CD8-positive, alpha-beta memory T cell (primary cell): ENCODE results near the gene CD86. TPM values are rescaled to one million over a fixed set of nuclear protein-coding genes. Genes with fewer than 3 reads are reported as not detected.
A peak's percentile ranks its signal among the peaks of the same experiment; 100 is the strongest.

Experiments
- CTCF ChIA-PET: fragments of 350-600 bp; sonication (Branson Sonifier 250); formaldehyde crosslinking; loops from one replicate; lab custom pipeline; 2021; ENCODE audit warnings: antibody characterized with exemption; lab: Charles Lee
- POLR2A ChIA-PET: fragments of 350-600 bp; sonication (Branson Sonifier 250); formaldehyde crosslinking; loops from one replicate; lab custom pipeline; 2021; ENCODE audit warnings: antibody characterized with exemption; lab: Charles Lee
- DNase-seq, 5 donors: peaks; one replicate each; pipeline versions ENCODE4 v3.0.0 to v3.0.0-alpha.2; 2020 to 2022; ENCODE audit warnings: mixed read lengths in 1 of 5
- H3K27ac ChIP-seq: one replicate; pipeline ENCODE4 v1.7.0; 2013; ENCODE audit warnings: low read depth, mild to moderate bottlenecking, low read length, moderate library complexity
- H3K27me3 ChIP-seq: 2 replicates; pipeline ENCODE4 v1.7.0; 2013; ENCODE audit warnings: low read length, mild to moderate bottlenecking; ENCODE audit not compliant: insufficient read depth, poor library complexity, severe bottlenecking
- H3K36me3 ChIP-seq: 2 replicates; pipeline ENCODE4 v1.7.0; 2013; ENCODE audit warnings: mild to moderate bottlenecking, low read length, moderate library complexity; ENCODE audit not compliant: insufficient read depth
- H3K4me1 ChIP-seq: 2 replicates; pipeline ENCODE4 v1.7.0; 2013; ENCODE audit warnings: mild to moderate bottlenecking, low read length, moderate library complexity; ENCODE audit not compliant: insufficient read depth
- H3K4me3 ChIP-seq: 2 replicates; pipeline ENCODE4 v1.7.0; 2013; ENCODE audit warnings: mild to moderate bottlenecking, low read length
- H3K9me3 ChIP-seq: 2 replicates; pipeline ENCODE4 v1.7.0; 2013; ENCODE audit warnings: mild to moderate bottlenecking, low read length
- H3K27ac Mint-ChIP-seq, 8 donors: one replicate each; pipeline ENCODE4 v1.8.0; 2020 to 2021; ENCODE audit warnings: mixed read lengths in 8 of 8, mild to moderate bottlenecking in 6 of 8, inconsistent platforms in 3 of 8, moderate library complexity in 3 of 8
- H3K27me3 Mint-ChIP-seq, 2 donors: one replicate each; pipeline ENCODE4 v1.8.0; 2020 to 2021; ENCODE audit warnings: mixed read lengths in 2 of 2, mild to moderate bottlenecking in 1 of 2, moderate library complexity in 1 of 2
- H3K36me3 Mint-ChIP-seq, 3 donors: one replicate each; pipeline ENCODE4 v1.8.0; 2020 to 2021; ENCODE audit warnings: mixed read lengths in 3 of 3, inconsistent platforms in 1 of 3, mild to moderate bottlenecking in 1 of 3
- H3K4me1 Mint-ChIP-seq, 3 donors: one replicate each; pipeline ENCODE4 v1.8.0; 2020 to 2021; ENCODE audit warnings: mixed read lengths in 3 of 3, inconsistent platforms in 1 of 3, mild to moderate bottlenecking in 1 of 3
- H3K4me3 Mint-ChIP-seq, 7 donors: one replicate each; pipeline ENCODE4 v1.8.0; 2020 to 2021; ENCODE audit warnings: mixed read lengths in 7 of 7, mild to moderate bottlenecking in 6 of 7, moderate library complexity in 4 of 7, inconsistent platforms in 2 of 7
- H3K9me3 Mint-ChIP-seq, 5 donors: one replicate each; pipeline ENCODE4 v1.8.0; 2020 to 2022; ENCODE audit warnings: mixed read lengths in 5 of 5, mild to moderate bottlenecking in 3 of 5, moderate library complexity in 2 of 5, inconsistent platforms in 1 of 5
- polyA plus RNA-seq: library from polyadenylated mRNA; unstranded; fragments of 300-500 nt; fragmentation: Illumina TruSeq; gene quantifications from one replicate; pipeline ENCODE4 v1.2.3, GENCODE V29; 2021
- total RNA-seq, 2 experiments: library from RNA; stranded (reverse); gene quantifications; one replicate each; pipeline ENCODE4 v1.2.3, GENCODE V29; 2021

Gene CD86
- total and polyA plus RNA-seq, 3 experiments from 2014 or later, result 0.95 to 1.2 TPM; not detected in 1

DNA sequence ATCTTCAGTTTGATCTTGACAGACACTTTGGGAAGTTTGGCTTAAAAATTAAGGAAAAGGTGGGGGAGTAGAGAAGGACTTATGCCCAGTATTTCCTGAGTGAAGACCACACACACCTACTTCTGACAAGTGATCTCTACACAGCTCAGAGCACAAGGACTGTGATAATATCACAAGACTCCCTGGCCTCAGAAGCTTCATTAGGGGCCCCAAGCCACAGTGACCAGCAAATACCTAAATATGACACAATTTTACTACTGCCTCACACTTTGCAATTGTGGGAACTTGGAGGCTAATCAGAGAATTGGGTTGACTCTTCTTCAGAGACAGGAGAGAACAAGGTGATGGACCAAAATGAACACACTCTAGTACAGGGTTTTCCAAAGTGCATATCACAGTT lies 35.7 kb upstream of the CD86 start:
- ChIA-PET POLR2A (no interaction called here), CTCF (interaction anchor here (0.8 kb wide), 1 partner anchor 8 kb away, joined by 3 read pairs; no protein-coding TSS in a partner anchor)
- Histone ChIP-seq H3K27ac (no peak overlapping the region), H3K4me1 (no peaks in the 10 kb centered on the region), H3K4me3 (no peak overlapping the region), H3K36me3 (no peaks in the 10 kb centered on the region), H3K9me3 (no peaks in the 10 kb centered on the region), H3K27me3 (peaks cover 8% of the 10 kb centered on the region)
- Mint-ChIP-seq H3K4me1 (peaks cover 0 to 8% (median 3%) of the 10 kb centered on the region in 3 donors), H3K27ac (no peak overlapping the region), H3K27me3 (peaks cover 13 to 61% of the 10 kb centered on the region in 2 donors), H3K36me3 (no peaks in the 10 kb centered on the region), H3K9me3 (no peaks in the 10 kb centered on the region), H3K4me3 (no peak overlapping the region)
- no peak for DNase-seq

DNA sequence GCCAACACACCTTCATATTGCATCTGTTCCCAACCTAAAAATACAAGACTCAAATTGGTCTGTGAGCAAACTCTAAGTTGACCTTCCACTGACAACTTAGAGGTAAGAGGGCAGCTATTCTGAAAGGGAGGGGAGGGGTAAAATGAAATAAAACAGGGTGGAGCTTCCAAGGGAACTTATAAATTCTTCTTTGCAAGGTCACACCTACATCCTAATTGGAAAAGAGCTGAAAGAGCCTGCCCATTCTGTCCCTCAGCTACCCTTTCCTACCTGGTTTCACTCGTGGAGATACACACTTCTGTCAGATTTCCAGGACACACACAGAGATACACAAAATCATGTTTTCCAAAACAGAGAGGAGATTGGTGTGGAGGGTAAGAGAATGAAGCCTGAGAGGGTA lies 34.1 kb upstream of the CD86 start:
- peaks cover 8% of the 10 kb centered on the region for H3K27me3 ChIP-seq
- no peaks in the 10 kb centered on the region for H3K36me3 ChIP-seq
- H3K4me3 Mint-ChIP-seq, result peak overlapping the region in 2 of 7 donors; percentile 1 to 4
- peaks cover 12 to 53% of the 10 kb centered on the region in 2 donors for H3K27me3 Mint-ChIP-seq
- DNase-seq, result no peak
- peaks cover 0 to 8% (median 3%) of the 10 kb centered on the region in 3 donors for H3K4me1 Mint-ChIP-seq
- H3K9me3 Mint-ChIP-seq, result no peaks in the 10 kb centered on the region
- H3K27ac Mint-ChIP-seq, result no peak overlapping the region
- ChIA-PET POLR2A (no interaction called here), CTCF (no interaction called here)
- no peak overlapping the region for H3K4me3 ChIP-seq
- H3K4me1 ChIP-seq, result no peaks in the 10 kb centered on the region
- H3K9me3 ChIP-seq, result no peaks in the 10 kb centered on the region
- no peak overlapping the region for H3K27ac ChIP-seq
- no peaks in the 10 kb centered on the region for H3K36me3 Mint-ChIP-seq

DNA sequence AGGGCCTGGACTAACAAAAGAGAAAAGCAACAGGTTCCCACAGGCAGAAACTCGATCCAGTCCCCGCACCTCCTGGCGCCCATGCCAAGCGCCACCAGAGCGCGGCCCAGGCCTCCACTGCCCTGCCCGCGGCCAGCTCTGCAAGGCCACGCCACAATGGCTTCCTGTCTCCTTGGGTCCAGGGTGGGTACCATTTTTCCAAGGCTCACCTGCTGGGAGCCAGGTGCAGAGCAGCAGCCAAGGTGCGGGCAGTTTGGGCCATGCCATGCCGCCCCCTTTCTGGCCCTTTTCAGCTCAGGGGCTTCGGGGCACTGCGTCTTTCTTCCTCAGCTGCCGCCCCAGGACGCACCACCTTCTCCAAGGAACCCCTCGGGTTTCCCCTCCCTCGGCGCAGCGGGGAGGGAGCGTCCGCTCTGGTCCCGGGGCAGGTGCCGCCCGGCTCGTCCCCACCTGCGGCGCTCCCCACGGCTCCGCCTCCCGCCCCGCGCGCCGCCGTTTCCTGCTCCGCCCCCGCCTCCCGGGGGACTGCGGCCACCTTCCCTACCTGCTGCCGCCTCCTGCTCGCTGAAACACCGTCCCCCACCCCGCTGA lies 33.3 kb upstream of the CD86 start, which contains the start of gene ILDR1:
TSS of gene ILDR1 (minus strand) at position 437 of the 591 bp plus-strand sequence. CDS start at position 267, 170 bp downstream.
- no peaks in the 10 kb centered on the region for H3K9me3 ChIP-seq
- POLR2A ChIA-PET, result no interaction called here
- H3K27ac Mint-ChIP-seq, result no peak within 1 kb of the TSS
- peak within 1 kb of the TSS in 6 of 7 donors; percentile 49 to 86 (median 68) for H3K4me3 Mint-ChIP-seq
- H3K4me1 ChIP-seq, result no peaks in the 10 kb centered on the region
- H3K27ac ChIP-seq, result no peak within 1 kb of the TSS
- no peak within 1 kb of the TSS for H3K4me3 ChIP-seq
- H3K36me3 ChIP-seq, result no peaks in the 10 kb centered on the region
- peaks cover 11 to 45% of the 10 kb centered on the region in 2 donors for H3K27me3 Mint-ChIP-seq
- no peaks in the 10 kb centered on the region for H3K9me3 Mint-ChIP-seq
- CTCF ChIA-PET, result no interaction called here
- no peak for DNase-seq
- peaks cover 0 to 8% (median 3%) of the 10 kb centered on the region in 3 donors for H3K4me1 Mint-ChIP-seq
- peaks cover 8% of the 10 kb centered on the region for H3K27me3 ChIP-seq
- H3K36me3 Mint-ChIP-seq, result no peaks in the 10 kb centered on the region

DNA sequence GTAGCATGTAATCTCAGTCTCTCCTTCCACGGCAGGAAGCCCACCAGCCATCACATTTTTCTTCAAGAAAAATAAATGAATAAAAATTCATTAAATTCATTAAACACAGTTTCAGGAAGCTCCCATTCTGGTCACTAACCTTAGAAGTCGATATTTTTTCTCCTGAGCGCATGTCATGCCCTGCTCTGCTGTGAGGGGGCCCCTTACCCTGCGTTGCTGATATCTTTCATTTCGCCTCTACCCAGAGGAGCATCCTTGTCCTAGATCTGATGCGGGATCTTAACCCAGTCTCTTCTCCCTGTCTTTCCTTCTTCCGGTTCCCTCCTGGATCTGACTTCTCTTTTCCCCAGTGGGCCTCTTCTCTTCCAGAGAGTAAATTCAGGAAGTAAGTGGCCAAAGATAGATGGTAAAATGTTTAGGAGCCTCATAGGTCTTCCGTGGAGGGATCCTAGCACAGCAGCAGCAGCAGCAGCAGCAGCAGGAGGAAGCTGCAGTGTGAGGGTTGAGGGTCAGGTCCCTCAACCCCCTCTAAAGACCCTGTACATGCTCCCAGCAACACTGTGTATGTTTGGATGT lies 31.7 kb upstream of the CD86 start:
- DNase-seq, result no peak
- H3K27ac Mint-ChIP-seq, result no peak overlapping the region
- Histone ChIP-seq H3K4me3 (no peak overlapping the region), H3K27ac (no peak overlapping the region), H3K9me3 (no peaks in the 10 kb centered on the region), H3K27me3 (peaks cover 8% of the 10 kb centered on the region), H3K4me1 (no peaks in the 10 kb centered on the region), H3K36me3 (no peaks in the 10 kb centered on the region)
- peaks cover 0 to 8% (median 3%) of the 10 kb centered on the region in 3 donors for H3K4me1 Mint-ChIP-seq
- ChIA-PET POLR2A (no interaction called here), CTCF (no interaction called here)
- H3K36me3 Mint-ChIP-seq, result no peaks in the 10 kb centered on the region
- peaks cover 10 to 36% of the 10 kb centered on the region in 2 donors for H3K27me3 Mint-ChIP-seq
- no peaks in the 10 kb centered on the region for H3K9me3 Mint-ChIP-seq
- H3K4me3 Mint-ChIP-seq, result peak overlapping the region in 1 of 7 donors; percentile 42

DNA sequence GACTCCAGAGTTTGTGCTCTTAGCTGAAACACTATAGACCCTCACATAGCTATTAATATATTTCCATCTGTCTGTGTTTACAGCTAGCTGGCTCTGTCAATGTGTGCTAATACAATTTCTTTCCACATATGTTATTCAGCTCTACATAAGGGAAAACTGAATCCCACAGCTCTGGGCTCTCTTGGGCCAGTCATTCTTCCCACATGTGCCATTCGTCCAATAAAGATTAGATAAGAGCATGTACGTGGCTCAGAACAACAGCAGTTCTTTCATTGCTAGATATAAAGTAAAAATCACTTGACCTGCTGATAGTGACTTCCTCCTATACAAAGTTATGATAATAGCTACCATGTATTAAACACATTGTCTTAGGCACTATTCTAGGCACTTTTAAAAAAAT lies 30.4 kb upstream of the CD86 start:
- DNase-seq, result no peak
- H3K36me3 ChIP-seq, result no peaks in the 10 kb centered on the region
- Mint-ChIP-seq H3K4me3 (no peak overlapping the region), H3K36me3 (no peaks in the 10 kb centered on the region), H3K27me3 (peaks cover 13 to 23% of the 10 kb centered on the region in 2 donors), H3K9me3 (no peaks in the 10 kb centered on the region), H3K27ac (no peak overlapping the region), H3K4me1 (peaks cover 0 to 8% (median 3%) of the 10 kb centered on the region in 3 donors)
- no peaks in the 10 kb centered on the region for H3K4me1 ChIP-seq
- H3K27ac ChIP-seq, result no peak overlapping the region
- H3K9me3 ChIP-seq, result no peaks in the 10 kb centered on the region
- ChIA-PET CTCF (no interaction called here), POLR2A (no interaction called here)
- peaks cover 8% of the 10 kb centered on the region for H3K27me3 ChIP-seq
- no peak overlapping the region for H3K4me3 ChIP-seq

DNA sequence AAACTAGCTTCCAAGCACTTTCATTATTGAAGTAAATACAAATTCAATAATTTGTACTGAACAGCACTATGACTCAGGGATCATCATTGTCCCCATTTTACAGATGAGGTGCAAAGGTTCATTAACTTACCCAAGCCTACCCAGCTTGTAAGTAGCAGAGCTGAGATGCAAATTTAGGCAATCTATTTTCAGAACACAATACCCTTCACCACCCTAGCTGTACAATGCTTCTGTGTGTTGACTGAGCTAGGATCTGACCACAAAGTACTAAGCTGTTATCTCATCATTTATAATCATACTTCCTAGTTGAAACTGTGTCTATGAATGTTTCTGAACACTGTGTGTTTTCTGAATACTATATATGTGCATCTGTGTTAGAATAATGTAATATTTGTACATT lies 29.9 kb upstream of the CD86 start:
- H3K36me3 Mint-ChIP-seq, result no peaks in the 10 kb centered on the region
- H3K27me3 ChIP-seq, result peaks cover 8% of the 10 kb centered on the region
- ChIA-PET POLR2A (no interaction called here), CTCF (no interaction called here)
- no peaks in the 10 kb centered on the region for H3K9me3 Mint-ChIP-seq
- no peak overlapping the region for H3K27ac Mint-ChIP-seq
- peaks cover 13 to 20% of the 10 kb centered on the region in 2 donors for H3K27me3 Mint-ChIP-seq
- no peak for DNase-seq
- H3K4me3 ChIP-seq, result no peak overlapping the region
- H3K4me1 Mint-ChIP-seq, result peaks cover 1 to 13% (median 4%) of the 10 kb centered on the region in 3 donors
- H3K27ac ChIP-seq, result no peak overlapping the region
- H3K4me1 ChIP-seq, result no peaks in the 10 kb centered on the region
- H3K4me3 Mint-ChIP-seq, result no peak overlapping the region
- H3K36me3 ChIP-seq, result no peaks in the 10 kb centered on the region
- no peaks in the 10 kb centered on the region for H3K9me3 ChIP-seq

DNA sequence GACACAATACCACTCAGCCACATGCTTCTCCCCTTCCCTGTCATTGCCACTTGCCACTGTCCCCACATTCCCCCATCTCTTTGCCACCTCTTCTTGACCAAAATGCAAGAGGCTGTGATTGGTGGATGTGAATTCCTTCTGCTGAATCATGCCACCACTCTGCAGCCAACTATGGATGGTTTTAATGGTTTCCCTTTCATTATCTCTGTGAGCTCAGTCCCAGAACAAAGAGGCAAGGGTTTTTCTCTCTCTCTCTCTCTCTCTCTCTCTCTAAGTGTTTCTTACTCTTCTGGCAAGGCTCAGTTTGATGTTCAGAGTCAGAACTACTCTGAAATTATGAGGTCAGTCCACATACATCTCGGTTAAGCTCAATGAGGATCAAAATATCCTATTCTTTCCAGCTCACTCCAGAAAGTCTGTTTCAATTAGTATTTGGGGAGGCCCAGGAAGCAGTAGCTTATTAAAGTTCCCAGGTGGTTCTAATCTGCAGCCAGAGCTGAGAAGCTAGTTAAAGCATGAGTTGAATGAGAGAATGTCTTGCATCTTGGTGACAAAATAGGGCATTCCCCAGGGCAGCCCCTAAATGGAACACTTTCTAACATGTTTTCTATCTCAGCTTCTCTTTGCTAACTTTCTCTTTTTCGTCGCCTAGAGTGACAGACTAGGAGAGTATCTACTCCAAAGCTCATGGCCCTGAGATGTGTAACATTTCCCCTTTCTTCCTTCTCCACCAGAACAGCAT lies 24.6 kb upstream of the CD86 start:
- POLR2A ChIA-PET, result no interaction called here
- peak in 1 of 5 donors; percentile 6 for DNase-seq
- H3K36me3 Mint-ChIP-seq, result peaks cover 0 to 2% (median 2%) of the 10 kb centered on the region in 3 donors
- Histone ChIP-seq H3K27me3 (no peaks in the 10 kb centered on the region), H3K36me3 (no peaks in the 10 kb centered on the region), H3K4me1 (no peaks in the 10 kb centered on the region), H3K27ac (no peak overlapping the region), H3K4me3 (no peak overlapping the region), H3K9me3 (no peaks in the 10 kb centered on the region)
- peaks cover 8 to 15% (median 10%) of the 10 kb centered on the region in 3 donors for H3K4me1 Mint-ChIP-seq
- H3K4me3 Mint-ChIP-seq, result peak overlapping the region in 3 of 7 donors; percentile 24 to 54 (median 37)
- peaks cover 0 to 9% (median 4%) of the 10 kb centered on the region in 5 donors for H3K9me3 Mint-ChIP-seq
- CTCF ChIA-PET, result no interaction called here
- H3K27me3 Mint-ChIP-seq, result peaks cover 8 to 9% of the 10 kb centered on the region in 2 donors
- peak overlapping the region in 5 of 8 donors; percentile 12 to 77 (median 40) for H3K27ac Mint-ChIP-seq

DNA sequence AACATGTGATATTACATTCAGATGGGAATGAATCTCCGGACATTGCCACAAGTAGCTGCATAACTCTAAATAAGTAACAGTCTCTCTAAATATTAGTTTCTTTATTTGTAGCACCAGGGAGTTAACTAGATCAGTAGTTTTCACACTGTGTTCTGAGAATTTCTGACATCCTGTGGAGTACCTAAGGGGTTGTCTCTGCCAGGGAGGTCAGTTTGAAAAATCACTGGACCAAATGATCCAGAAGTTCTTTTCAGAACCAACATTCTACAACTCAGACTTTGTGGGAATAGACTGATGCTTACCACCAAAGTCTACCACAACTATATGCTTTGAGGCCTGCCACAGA lies 24.1 kb upstream of the CD86 start:
- no peaks in the 10 kb centered on the region for H3K4me1 ChIP-seq
- Mint-ChIP-seq H3K4me1 (peaks cover 8 to 15% (median 10%) of the 10 kb centered on the region in 3 donors), H3K36me3 (peaks cover 0 to 8% (median 2%) of the 10 kb centered on the region in 3 donors), H3K27me3 (peaks cover 10% of the 10 kb centered on the region in 2 donors), H3K9me3 (peaks cover 0 to 14% (median 8%) of the 10 kb centered on the region in 5 donors), H3K4me3 (peak overlapping the region in 1 of 7 donors; percentile 54), H3K27ac (peak overlapping the region in 2 of 8 donors; percentile 25 to 67)
- DNase-seq, result no peak
- no peaks in the 10 kb centered on the region for H3K9me3 ChIP-seq
- POLR2A ChIA-PET, result no interaction called here
- H3K4me3 ChIP-seq, result no peak overlapping the region
- H3K36me3 ChIP-seq, result no peaks in the 10 kb centered on the region
- CTCF ChIA-PET, result no interaction called here
- no peak overlapping the region for H3K27ac ChIP-seq
- H3K27me3 ChIP-seq, result no peaks in the 10 kb centered on the region
